HuH-7.5 (cell line): Measurements from ENCODE around the gene OBSCN.

Source experiments
- DNase-seq: peaks from one replicate; pipeline ENCODE4 v3.0.0; 2011; ENCODE audit warnings: low spot score

The OBSCN gene

DNA sequence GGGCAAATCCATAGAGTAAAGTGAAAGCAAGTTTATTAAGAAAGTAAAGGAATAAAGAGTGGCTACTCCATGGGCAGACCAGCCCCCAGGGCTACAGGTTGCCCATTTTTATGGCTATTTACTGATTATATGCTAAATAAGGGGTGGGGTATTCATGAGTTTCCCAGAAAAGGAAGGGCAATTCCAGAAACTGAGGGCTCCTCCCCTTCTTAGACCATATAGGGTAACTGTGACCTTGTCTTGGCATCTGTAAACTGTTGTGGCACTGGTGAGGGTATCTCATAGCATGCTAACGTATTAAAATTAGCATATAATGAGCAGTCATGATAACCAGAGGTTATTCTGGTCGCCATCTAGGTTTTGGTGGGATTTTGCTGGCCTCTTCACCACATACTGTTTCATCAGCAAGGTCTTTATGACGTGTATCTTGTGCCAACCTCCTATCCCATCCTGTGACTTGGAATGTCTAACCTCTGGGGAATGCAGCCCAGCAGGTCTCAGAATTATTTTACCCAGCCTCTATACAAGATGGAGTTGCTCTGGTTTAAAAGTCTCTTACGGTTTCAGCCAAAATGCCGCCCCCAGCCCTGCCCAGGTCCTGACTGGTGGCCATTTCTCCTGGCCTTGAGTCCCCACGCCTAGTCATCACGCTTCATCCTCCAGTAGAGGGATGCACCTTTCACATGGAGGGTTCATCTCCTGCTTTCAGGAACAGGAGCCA lies 209.8 kb downstream of the OBSCN start:
- no peak for DNase-seq

DNA sequence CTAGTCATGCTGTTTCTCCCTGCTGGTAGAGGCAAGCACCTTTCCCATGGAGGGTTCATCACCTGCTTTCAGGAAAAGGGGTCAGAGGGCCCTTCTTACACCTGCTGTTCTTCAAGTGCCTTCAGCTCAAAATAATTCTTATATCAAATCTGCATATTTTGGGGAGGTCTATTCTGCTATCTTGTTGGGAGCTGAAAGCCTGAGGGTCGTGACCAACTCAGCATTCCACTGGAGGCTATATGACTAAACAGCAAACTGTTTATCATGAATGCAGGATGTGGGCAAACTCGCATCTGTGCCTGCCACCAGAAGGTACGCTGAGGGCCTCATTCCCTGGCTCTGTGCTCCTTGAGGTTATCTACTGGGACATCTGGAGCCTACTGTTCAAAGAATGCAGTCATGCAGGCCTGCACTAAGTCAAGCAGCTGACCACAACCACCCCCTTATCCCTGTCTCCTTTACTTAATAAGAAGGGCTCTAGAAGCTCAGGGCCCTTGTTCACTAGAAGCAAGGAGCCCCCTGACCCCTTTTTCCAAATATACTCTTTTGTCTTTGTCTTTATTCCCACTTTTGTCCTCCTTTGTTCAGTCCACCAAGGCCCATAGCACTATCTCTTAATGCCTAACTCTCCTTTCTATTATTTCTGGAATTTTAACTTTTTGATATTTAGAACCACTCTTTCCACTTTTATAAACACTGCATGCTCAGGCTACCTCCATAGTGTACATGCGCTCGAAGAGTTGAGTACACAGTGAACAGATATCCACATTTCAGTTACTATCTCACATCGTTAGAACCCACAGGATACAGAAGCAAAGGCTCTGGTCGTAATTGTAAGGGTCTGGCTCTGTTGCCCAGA lies 213.4 kb downstream of the OBSCN start:
- DNase-seq = no peak

DNA sequence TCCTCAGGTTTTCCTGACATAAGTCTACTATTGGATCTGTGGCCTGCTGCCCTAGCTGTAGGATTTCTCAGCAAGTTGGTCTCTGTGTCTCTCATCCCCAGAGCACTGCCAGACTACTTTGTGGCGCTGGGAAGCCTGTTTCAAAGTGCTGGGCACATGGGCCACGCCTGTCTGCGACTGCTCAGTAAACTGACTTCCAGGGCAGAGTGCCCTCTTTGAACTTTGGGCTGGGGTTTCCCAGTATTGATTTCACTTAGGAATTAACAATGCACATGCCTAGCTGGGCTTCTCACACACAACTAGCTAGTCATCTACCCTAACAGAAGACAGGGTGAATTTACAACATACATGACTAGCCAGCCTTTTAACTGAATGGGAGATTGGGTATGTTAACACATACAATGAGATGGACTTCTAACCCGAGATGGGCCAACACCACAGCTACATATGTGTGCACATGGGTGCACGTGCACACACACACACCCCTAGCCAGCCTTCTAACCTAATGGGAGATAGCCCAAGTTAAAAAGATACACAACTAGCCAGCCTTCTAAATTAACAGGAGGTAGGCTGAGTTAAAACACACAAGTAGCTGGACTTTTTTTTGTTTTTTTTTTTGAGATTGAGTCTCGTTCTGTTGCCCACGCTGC lies 215.7 kb downstream of the OBSCN start:
- peak; percentile 66 for DNase-seq

DNA sequence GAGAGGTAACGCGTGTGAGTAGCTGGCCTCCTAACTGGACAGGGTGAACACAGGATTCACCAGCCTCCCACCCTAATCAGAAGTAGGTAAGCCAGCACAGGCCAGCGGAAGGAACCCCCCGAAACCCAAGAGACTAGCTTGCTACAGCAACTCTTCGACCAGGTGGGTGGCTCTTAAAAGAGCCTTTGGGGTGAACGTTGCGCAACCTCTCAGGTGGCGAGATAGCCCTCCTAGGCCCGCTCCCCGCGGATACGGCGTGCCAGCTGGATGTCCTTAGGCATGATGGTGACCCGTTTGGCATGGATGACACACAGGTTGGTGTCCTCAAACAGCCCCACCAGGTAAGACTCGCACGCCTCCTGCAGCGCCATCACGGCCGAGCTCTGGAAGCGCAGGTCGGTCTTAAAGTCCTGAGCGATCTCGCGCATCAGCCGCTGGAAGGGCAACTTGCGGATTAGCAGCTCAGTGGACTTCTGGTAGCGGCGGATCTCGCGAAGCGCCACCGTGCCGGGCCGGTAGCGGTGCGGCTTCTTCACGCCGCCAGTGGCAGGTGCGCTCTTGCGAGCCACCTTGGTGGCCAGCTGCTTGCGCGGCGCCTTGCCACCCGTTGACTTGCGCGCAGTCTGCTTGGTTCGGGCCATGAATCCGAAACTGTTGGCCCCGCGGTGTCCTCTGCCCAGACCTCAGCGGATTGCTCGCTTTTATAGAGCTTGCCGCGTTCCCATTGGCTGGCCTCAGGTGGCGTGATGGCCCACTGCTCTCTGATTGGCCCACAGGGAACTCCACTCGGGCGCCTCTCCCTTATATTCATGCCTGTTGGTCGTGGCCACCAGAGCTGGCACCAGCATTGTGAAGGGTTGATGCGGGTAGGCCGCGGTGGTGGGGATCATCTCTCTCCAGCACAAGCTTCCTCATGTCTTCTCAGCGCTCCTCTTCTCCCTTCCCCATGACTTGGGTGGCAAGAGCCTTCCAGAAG lies 217.1 kb downstream of the OBSCN start:
- DNase-seq = no peak

DNA sequence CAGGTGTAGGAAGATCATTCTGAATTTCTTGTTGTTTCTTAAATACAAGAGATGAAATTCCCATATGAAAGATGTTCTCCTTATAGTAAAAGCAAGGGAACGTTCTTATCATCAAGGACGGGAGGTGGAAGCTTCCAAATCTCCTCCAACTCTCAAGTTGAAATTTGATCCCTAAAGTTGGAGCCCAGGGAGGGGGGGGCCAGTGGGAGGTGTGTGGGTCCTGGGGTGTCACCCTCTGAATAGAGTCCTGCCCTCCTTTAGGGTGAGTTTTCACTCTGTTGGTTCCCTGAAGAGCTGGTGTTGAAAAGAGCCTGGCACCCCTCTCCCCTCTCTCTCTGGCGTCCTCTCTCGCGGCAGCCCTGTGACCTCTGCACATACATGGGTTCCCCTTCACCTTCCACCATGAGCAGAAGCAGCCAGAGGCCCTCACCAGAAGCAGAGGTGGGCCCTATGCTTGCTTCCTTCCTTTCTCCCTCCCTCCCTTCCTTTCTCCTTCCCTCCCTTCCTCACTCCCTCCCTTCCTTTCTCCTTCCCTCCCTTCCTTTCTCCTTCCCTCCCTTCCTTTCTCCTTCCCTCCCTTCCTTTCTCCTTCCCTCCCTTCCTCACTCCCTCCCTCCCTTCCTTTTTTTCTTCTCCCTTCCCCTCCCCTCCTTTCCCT lies 218.8 kb downstream of the OBSCN start:
- DNase-seq = no peak

DNA sequence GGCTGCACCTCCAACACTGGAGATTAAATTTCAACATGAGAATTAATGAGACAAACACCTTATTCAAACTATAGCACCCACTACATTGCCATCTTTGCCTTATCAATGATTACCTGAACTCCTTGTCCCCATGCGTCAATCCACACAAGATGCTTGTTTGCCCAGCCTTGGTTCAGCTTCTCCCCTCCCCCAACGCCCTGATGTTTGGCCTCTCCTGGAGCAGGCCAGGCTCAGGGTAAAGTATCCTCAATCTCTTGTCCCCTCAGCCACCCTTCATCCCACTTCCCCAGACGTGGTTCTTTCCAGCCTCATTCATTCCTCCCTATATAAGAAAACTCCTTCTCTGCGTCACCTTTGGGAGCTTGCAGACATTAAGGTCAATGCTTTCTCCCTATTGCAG lies 220.6 kb downstream of the OBSCN start:
- no peak for DNase-seq
